Measurements from ENCODE around the gene NAT10.
A peak's percentile ranks its signal among the peaks of the same experiment; 100 is the strongest.
"Not testable (repeated sequence)": the region's sequence is repeated elsewhere in the genome, so short reads cannot be mapped to it uniquely, and the experiment has no call there.

NAT10 gene

DNA sequence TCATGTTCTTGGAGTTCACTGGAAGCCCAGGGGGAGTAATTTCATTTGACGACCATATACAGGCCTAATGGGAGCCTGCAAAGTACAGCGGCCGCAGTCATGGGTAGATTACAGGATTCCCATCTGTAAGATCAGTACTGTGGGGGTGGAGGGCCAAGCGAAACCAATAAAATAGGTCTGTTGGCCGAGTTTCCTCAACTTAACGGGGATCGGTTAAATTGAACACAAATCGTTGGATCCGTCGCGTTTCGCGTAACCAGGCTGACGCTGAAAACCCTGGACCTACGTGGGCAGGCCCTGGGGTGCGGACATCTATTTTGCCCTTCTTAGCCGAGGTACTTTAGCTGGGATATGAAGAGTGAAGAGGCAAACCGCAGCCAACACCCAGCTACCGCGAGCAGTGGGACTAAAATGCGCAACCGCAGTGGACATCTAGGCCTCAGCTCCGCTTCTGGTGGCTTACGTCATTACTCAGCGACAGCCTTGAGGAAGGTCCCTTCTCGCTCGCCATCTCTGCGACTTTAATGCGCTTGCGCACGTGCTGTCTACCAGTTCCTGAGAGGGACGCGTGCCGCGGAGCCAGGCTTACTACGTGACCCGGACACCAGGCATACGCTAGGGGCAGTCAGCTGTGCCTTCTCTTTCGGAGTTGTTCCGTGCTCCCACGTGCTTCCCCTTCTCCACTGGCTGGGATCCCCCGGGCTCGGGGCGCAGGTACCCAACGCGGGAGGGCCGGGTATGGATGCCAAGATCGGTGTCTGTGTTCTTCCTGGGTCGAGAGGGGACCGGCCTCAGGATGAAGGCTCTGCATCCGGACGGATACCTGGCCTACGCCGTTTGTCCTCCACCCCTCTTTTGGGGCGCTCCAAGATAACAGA is at the start of gene NAT10:
Gene NAT10, plus strand, starts transcription at position 551 of the 878 bp plus-strand sequence. CDS start 2,597 bp downstream, outside the sequence.
- DNase-seq (ENCODE audit: low read depth) = peak; percentile 96

DNA sequence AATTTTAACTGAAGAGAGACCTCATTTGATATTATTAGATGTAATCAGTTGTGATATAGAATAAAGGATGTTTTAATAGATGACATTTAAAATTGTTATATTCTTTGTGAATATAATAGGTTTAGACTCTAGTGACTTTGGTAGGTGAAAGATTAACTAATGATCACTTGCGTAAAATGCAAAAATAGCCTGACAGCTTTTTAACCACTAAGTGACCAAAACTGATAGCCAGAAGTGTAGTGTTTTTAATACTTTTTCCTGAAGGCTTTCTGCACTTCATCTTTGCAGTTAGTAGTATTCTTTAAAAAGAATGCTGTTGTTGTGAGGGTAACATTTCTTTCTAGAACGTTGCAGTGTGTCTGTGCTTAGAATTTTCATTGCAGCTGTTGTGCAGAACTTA is 48.8 kb upstream of the NAT10 start:
- no peak for DNase-seq (ENCODE audit: low read depth)

DNA sequence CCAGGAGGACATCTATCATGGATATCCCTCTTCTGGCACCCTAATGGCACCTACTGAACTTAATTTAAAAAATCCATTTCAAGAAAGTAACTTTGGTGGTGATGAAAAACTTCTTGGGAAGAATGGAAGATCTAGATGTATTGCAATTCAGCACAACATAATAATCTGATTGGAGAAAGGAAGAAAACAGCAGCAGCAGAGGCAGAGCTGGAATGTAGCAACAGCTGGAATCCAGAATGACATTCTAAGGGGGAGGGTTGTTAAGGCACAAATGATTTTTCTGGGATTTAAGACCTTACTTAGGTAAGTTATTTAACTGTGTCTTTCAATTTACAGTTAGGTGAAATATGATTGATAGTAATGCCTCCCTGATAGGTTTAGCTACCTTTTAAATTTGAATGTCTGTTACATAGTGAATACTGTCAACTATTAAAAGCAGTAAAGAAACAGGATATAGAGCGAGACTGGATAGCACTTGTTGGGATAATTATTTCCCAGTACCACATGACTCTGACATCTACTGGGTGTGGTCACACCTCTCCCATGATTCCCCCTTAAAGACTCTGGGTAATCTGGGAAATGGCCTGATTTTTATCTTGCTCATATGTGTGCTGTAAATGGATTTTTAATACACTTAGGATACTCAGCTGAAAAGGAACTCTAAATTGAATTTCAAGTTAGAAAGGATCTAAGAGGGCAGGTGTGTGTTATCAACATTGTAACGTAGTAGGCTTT is 42.2 kb upstream of the NAT10 start:
- no peak for DNase-seq (ENCODE audit: low read depth)

- no peak for DNase-seq (ENCODE audit: low read depth)
These were observed 41.1 kb upstream of the NAT10 start for GRCh38 chr11:34064291-34064690.

GRCh38 chr11:34065505-34066203 is 39.8 kb upstream of the NAT10 start:
- no peak for DNase-seq (ENCODE audit: low read depth)

- not testable (repeated sequence) for DNase-seq (ENCODE audit: low read depth)
These were observed 38.7 kb upstream of the NAT10 start for GRCh38 chr11:34066766-34067165.

DNA sequence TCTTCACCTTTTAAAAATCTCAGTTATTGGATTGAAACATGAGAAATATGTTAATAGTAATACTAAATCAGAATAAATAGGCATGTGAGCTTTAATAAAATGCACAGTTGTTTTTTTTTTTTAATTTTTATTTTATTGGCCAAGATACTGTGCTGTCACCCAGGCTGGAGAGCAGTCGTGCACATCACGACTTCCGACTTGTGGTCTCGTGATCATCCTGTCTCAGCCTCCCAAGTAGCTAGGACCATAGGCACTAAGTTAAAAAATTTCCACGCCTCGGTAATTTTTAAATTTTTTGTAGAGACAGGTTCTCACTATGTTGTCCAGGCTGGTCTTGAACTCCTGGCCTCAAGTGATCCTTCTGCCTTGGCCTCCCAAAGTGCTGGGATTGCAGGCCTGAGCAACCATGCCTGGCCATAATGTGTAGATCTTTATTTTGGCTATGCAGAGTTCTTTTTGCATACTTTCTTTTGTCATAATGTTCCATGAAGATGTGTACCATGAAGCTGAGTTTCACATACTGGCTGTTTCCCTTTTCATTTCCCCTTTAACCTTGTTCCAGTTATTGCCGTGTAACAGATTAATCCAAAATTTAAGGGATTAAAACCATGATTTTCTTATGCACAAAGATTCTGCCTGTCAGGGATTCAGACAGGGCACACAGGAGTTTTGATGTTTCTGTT is 37.9 kb upstream of the NAT10 start:
- no peak for DNase-seq (ENCODE audit: low read depth)

DNA sequence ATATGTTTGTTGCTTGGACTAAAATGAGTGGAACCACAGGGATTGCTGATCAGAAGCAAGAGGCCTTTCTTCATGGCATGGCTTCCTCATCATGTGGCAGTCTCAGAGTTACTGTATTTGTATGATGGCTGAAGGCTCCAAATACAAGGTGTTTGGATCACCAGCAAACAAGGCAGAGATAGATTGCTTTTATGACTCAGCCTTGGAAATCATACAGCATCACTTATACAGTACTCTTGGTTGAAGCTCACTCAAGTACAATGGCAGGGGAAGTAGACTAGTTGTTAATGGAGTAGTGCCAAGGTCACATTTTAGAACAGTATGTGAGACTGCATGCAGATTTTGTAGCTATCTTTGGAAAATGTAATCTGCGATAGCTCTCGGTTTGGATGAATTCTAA is 37.3 kb upstream of the NAT10 start:
- DNase-seq (ENCODE audit: low read depth) = no peak

DNA sequence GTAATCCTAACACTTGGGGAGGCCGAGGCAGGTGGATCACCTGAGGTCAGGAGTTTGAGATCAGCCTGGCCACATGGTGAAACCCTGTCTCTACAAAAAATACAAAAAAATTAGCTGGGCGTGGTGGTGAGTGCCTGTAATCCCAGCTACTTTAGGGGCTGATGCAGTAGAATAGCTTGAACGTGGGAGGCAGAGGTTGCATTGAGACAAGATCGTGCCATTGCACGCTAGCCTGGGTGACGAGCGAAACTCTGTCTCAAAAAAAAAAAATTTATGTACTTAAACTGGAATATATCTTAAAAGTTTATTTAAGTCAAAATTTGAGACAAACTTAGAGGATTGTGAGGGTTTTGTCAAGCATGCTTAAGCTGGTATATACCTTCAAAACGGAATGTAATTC is 34.1 kb upstream of the NAT10 start:
- DNase-seq (ENCODE audit: low read depth) = not testable (repeated sequence)

- DNase-seq (ENCODE audit: low read depth) = no peak
These were observed 33.4 kb upstream of the NAT10 start for GRCh38 chr11:34072041-34072440.

DNA sequence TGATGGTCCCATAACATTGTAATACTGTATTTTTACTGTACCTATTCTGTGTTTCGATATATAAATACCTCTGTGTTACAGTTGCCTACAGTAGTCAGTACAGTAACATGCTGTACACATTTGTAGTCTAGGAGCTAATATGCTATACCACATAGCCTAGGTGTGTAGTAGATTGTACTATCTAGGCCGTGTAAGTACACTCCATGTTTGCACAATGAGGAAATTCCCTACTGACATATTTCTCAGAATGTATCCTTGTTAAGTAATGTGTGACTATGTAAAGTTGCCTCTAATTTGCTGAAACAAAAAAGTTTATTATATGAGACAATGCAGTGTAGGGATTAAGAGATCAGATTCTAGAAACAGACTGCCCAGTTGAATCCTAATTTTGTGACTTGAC is 32.6 kb upstream of the NAT10 start:
- DNase-seq (ENCODE audit: low read depth) = no peak

DNA sequence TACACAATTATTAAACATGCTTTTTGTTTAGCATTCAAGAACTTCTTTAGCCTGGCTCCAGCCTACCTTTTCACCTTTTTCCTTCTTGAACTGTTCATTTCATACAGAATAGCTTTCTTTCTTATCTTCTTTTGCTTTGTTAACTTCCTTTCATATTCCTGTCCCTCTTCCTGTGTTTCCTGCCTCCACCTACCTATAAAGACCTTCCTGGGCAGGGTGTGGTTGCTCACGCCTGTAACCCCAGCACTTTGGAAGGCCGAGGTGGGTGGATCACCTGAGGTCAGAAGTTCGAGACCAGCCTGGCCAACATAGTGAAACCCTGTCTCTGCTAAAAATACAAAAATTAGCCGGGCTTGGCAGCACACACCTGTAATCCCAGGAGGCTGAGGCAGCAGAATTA is 31.0 kb upstream of the NAT10 start:
- DNase-seq (ENCODE audit: low read depth) = no peak

DNA sequence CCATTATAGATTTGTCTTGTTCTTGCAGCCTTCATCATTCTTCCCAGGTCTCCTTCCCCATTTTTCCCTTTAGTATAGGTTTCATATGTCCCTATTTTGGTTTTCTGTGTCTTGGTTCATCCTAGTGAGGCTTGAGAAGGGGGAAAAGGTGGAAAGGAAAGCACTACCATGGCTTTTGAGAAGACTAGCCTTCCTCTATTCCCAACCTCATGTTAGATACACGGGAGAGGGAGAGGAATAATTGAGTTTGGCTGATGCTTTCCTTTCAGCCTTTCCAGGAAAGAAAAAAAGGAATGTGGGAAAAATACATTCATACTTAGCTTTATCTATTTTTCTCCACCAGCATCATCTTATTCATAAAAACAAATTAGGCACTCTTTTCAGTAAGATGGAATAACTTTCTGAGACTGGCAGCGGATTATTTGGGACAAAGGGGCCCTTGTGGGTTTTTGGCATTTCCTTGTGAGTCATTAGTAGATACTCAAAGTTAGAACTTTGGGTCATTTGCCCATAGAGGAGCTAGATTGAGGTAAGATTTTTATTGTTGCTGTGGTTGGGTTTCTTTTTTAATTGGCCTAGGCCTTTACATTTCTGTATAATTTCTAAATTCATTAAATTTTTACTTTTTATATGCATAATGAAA is 30.1 kb upstream of the NAT10 start:
- DNase-seq (ENCODE audit: low read depth) = no peak

GRCh38 chr11:34080609-34081008 is 24.8 kb upstream of the NAT10 start:
- DNase-seq (ENCODE audit: low read depth) = no peak

- no peak for DNase-seq (ENCODE audit: low read depth)
These were observed 20.8 kb upstream of the NAT10 start for GRCh38 chr11:34084637-34085036.

DNA sequence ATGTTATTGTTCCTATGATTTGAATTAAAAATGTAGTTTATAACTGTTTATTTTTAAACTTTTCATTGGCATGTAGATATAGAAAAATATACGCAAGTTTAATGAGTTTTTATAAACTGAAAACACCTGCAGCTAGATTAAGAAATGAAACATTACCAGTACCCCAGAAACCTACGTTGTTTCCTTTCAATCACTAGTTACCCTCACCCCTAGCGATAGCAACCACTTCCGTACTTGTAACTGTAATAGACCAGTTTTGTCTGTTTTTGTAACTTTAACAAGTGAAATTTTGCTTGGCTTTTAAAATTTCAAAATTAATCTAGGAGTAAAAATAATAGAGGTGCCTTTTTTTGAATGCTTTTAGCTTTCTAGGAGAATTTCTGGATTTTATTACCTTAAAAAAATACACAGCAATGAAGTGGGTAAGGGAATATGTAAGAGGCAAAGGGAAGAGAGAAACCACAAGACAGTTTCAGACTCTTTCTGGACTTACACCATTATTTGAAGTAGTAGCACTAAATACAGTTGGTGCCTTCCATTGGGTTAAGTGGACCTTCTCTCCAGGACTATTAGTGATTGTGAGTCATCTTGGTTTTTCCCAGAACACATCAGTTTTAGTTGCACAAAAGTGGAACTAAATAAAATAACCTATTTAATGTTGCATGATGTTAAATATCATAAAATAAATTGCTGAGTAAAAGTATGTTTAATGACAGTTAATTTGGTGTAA is 18.7 kb upstream of the NAT10 start:
- DNase-seq (ENCODE audit: low read depth) = no peak

GRCh38 chr11:34091825-34092224 is 13.6 kb upstream of the NAT10 start:
- DNase-seq (ENCODE audit: low read depth) = no peak

GRCh38 chr11:34094900-34095299 is 10.5 kb upstream of the NAT10 start:
- not testable (repeated sequence) for DNase-seq (ENCODE audit: low read depth)

GRCh38 chr11:34098813-34099212 is 6.6 kb upstream of the NAT10 start:
- no peak for DNase-seq (ENCODE audit: low read depth)

GRCh38 chr11:34104680-34105078 is 750 bp upstream of the NAT10 start:
- DNase-seq (ENCODE audit: low read depth) = no peak

GRCh38 chr11:34105957-34106504 is 602 bp downstream of the NAT10 start:
- no peak for DNase-seq (ENCODE audit: low read depth)

Data from stimulated activated CD8-positive, alpha-beta memory T cell treated with anti-CD3 and anti-CD28 coated beads, Interleukin-12 subunit alpha, Interleukin-12 subunit beta, amount 100 ng/mL, for 4 hours (primary cell).